ENCODE data around the gene ID2. TPM values are rescaled to one million over a fixed set of nuclear protein-coding genes. Genes with fewer than 3 reads are reported as not detected.

ID2 gene
- total RNA-seq, 3 donors from 2014 or later = 240 to 305 (median 260) TPM

- no peaks in the 10 kb centered on the region for H3K36me3 ChIP-seq
- intact Hi-C loops (cut with DNase I; ENCODE audit: low total_unique reads) = no loop called here
- peak in 2 of 3 donors; percentile 23 to 28 for TF ChIP-seq POLR2AphosphoS5 (IDR thresholded peaks at IDR 0.05)
- TF ChIP-seq POLR2A (IDR thresholded peaks at IDR 0.05) = no peak
- peak in 1 of 3 donors; percentile 30 for TF ChIP-seq CTCF (IDR thresholded peaks at IDR 0.05)
- peak overlapping the region; percentile 89 to 95 for H3K27ac ChIP-seq
- peak overlapping the region; percentile 51 to 71 (median 56) for H3K4me3 ChIP-seq
- peaks cover 0 to 9% of the 10 kb centered on the region in 2 donors for H3K9me3 ChIP-seq
- no peaks in the 10 kb centered on the region for H3K27me3 ChIP-seq
- H3K4me1 ChIP-seq = peaks cover 0 to 17% of the 10 kb centered on the region in 2 donors
- DNase-seq (ENCODE audit: low spot score in 2 of 2) = peak; percentile 38 to 51
Observed at GRCh38 chr2:8677646-8678592, 3.9 kb upstream of the ID2 start.

DNA sequence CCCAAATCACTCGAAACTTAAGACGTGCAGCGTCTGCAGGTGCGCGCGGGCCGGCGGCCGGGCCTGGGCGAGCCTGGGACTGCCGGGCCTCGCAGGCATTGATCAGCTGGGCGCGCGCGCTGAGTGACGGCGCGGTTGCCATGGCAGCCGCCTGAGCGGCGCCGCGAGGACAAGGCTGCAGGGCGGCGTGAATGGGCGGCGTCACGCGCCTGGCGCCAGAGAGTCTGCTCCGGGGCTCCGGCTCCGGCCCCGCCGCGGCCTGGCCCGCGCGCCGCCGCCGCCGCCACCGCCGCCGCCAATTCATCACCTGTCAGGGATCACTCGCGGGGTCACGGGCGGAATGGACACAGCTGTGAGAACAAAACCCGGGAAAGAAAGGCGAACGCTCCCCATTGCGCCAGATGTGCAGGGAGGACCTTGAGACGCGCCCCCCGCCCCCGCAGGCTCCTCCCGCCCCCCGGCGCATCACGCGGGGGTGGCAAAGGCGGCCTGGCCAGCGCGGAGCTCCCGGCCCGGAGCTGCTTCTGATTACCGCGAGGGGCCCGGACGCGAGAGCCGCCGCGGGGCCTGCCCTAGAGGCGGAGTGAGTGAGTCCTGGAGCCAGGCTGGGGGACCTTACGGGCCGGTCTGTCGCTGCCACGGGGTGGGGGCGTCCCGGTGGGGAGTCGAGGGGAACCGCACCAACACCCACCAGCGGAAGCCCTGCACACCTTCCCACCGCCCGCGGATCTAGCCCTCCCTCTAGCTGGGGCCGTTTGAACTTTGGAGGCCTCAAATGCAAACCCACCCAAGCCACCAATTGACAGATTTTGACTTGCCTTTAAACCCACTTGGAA lies 2.9 kb upstream of the ID2 start:
- peak overlapping the region; percentile 51 to 71 (median 56) for H3K4me3 ChIP-seq
- H3K27me3 ChIP-seq = no peaks in the 10 kb centered on the region
- no peaks in the 10 kb centered on the region for H3K36me3 ChIP-seq
- peaks cover 0 to 17% of the 10 kb centered on the region in 2 donors for H3K4me1 ChIP-seq
- H3K9me3 ChIP-seq = peaks cover 0 to 9% of the 10 kb centered on the region in 2 donors
- DNase-seq (ENCODE audit: low spot score in 2 of 2) = peak; percentile 80 to 87
- peak overlapping the region; percentile 89 to 95 for H3K27ac ChIP-seq
- peak; percentile 28 to 60 (median 45) for TF ChIP-seq POLR2AphosphoS5 (IDR thresholded peaks at IDR 0.05)
- no peak for TF ChIP-seq POLR2A (IDR thresholded peaks at IDR 0.05)
- intact Hi-C loops (cut with DNase I; ENCODE audit: low total_unique reads) = no loop called here

GRCh38 chr2:8679567-8679826 lies 2.4 kb upstream of the ID2 start:
- Histone ChIP-seq H3K4me3 (peak overlapping the region; percentile 51 to 71 (median 56)), H3K27ac (peak overlapping the region; percentile 89 to 95), H3K27me3 (no peaks in the 10 kb centered on the region), H3K36me3 (no peaks in the 10 kb centered on the region), H3K9me3 (peaks cover 0 to 3% of the 10 kb centered on the region in 2 donors), H3K4me1 (peaks cover 0 to 17% of the 10 kb centered on the region in 2 donors)
- no peak for DNase-seq (ENCODE audit: low spot score in 2 of 2)
- no peak for TF ChIP-seq CTCF (IDR thresholded peaks at IDR 0.05)
- no peak for TF ChIP-seq POLR2AphosphoS5 (IDR thresholded peaks at IDR 0.05)
- TF ChIP-seq POLR2A (IDR thresholded peaks at IDR 0.05) = no peak
- intact Hi-C loops (cut with DNase I; ENCODE audit: low total_unique reads) = no loop called here

- Histone ChIP-seq H3K4me1 (peaks cover 0 to 17% of the 10 kb centered on the region in 2 donors), H3K27me3 (no peaks in the 10 kb centered on the region), H3K4me3 (peak overlapping the region in 2 of 3 donors; percentile 51 to 71), H3K27ac (peak overlapping the region; percentile 89 to 95), H3K9me3 (no peaks in the 10 kb centered on the region), H3K36me3 (no peaks in the 10 kb centered on the region)
- intact Hi-C loops (cut with DNase I; ENCODE audit: low total_unique reads) = no loop called here
- no peak for TF ChIP-seq POLR2A (IDR thresholded peaks at IDR 0.05)
- TF ChIP-seq CTCF (IDR thresholded peaks at IDR 0.05) = no peak
- DNase-seq (ENCODE audit: low spot score in 2 of 2) = peak in 1 of 2 donors; percentile 44
Observed at GRCh38 chr2:8679827-8680731, 1.8 kb upstream of the ID2 start.

Measured in breast epithelium (tissue), 4 donors.